Osteocyte (in vitro differentiated cells): ENCODE results near the gene NAA20. TPM values are rescaled to one million over a fixed set of nuclear protein-coding genes. Genes with fewer than 3 reads are reported as not detected.

Experiments
- DNase-seq: peaks from one replicate; pipeline ENCODE4 v3.0.0; 2021; ENCODE audit warnings: mixed read lengths; ENCODE audit not compliant: unreplicated experiment; ENCODE audit errors: extremely low spot score
- H3K27ac Mint-ChIP-seq: one replicate; pipeline ENCODE4 v1.8.0; 2021; ENCODE audit warnings: mild to moderate bottlenecking, mixed read lengths; ENCODE audit not compliant: unreplicated experiment
- H3K27me3 Mint-ChIP-seq: one replicate; pipeline ENCODE4 v1.8.0; 2021; ENCODE audit warnings: mixed read lengths; ENCODE audit not compliant: unreplicated experiment
- H3K36me3 Mint-ChIP-seq: one replicate; pipeline ENCODE4 v1.8.0; 2021; ENCODE audit warnings: mixed read lengths; ENCODE audit not compliant: unreplicated experiment
- H3K4me1 Mint-ChIP-seq: one replicate; pipeline ENCODE4 v1.8.0; 2021; ENCODE audit warnings: mixed read lengths; ENCODE audit not compliant: unreplicated experiment
- H3K4me3 Mint-ChIP-seq: one replicate; pipeline ENCODE4 v1.8.0; 2021; ENCODE audit warnings: mild to moderate bottlenecking, moderate library complexity, mixed read lengths; ENCODE audit not compliant: unreplicated experiment
- H3K9me3 Mint-ChIP-seq: one replicate; pipeline ENCODE4 v1.8.0; 2021; ENCODE audit warnings: mixed read lengths; ENCODE audit not compliant: unreplicated experiment
- total RNA-seq: library from RNA; stranded (reverse); gene quantifications from 2 replicates; pipeline ENCODE4 v1.2.1, GENCODE V29; 2021
- TF ChIP-seq, protein P1 (sequence below): fragments of 200-600 bp; sonication (generic); IDR thresholded peaks from 2 replicates; pipeline ENCODE4 v1.5.0; 2021; ENCODE audit warnings: antibody characterized with exemption, mild to moderate bottlenecking, moderate library complexity

The NAA20 gene
- total RNA-seq, 1 donor from 2014 or later, result 49.6 TPM

GRCh38 chr20:19978511-19979210 is 38.5 kb upstream of the NAA20 start:
- Mint-ChIP-seq H3K4me3 (no peak overlapping the region), H3K9me3 (no peaks in the 10 kb centered on the region), H3K27ac (peak overlapping the region; percentile 62), H3K36me3 (peaks cover 6% of the 10 kb centered on the region), H3K4me1 (peaks cover 76% of the 10 kb centered on the region), H3K27me3 (no peaks in the 10 kb centered on the region)
- TF ChIP-seq, protein P1, sequence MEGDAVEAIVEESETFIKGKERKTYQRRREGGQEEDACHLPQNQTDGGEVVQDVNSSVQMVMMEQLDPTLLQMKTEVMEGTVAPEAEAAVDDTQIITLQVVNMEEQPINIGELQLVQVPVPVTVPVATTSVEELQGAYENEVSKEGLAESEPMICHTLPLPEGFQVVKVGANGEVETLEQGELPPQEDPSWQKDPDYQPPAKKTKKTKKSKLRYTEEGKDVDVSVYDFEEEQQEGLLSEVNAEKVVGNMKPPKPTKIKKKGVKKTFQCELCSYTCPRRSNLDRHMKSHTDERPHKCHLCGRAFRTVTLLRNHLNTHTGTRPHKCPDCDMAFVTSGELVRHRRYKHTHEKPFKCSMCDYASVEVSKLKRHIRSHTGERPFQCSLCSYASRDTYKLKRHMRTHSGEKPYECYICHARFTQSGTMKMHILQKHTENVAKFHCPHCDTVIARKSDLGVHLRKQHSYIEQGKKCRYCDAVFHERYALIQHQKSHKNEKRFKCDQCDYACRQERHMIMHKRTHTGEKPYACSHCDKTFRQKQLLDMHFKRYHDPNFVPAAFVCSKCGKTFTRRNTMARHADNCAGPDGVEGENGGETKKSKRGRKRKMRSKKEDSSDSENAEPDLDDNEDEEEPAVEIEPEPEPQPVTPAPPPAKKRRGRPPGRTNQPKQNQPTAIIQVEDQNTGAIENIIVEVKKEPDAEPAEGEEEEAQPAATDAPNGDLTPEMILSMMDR, result no peak
- no peak for DNase-seq

DNA sequence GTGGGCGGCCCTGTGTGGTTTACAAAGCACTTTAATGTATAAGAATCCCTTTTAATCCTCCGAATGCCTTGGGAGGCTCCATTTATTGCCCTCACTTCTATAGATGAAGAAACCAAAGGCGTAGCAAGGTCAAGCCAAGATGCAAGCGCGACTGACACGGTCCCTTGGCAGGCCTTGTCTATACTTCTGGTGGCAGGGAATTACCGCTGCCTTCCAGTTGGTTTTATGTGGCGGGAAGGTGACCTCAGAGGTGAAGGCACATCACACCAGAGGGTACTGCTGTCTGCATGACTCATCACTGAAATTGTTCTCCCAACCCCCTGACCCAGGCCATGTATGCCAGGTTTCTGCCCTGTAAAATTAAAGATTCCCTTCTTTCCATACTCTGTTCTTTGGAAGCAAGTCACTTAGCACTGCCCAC is 36.1 kb upstream of the NAA20 start:
- TF ChIP-seq, protein P1, result no peak
- Mint-ChIP-seq H3K4me1 (peaks cover 55% of the 10 kb centered on the region), H3K36me3 (peaks cover 6% of the 10 kb centered on the region), H3K27ac (peak overlapping the region; percentile 20), H3K27me3 (no peaks in the 10 kb centered on the region), H3K4me3 (no peak overlapping the region), H3K9me3 (no peaks in the 10 kb centered on the region)
- no peak for DNase-seq

DNA sequence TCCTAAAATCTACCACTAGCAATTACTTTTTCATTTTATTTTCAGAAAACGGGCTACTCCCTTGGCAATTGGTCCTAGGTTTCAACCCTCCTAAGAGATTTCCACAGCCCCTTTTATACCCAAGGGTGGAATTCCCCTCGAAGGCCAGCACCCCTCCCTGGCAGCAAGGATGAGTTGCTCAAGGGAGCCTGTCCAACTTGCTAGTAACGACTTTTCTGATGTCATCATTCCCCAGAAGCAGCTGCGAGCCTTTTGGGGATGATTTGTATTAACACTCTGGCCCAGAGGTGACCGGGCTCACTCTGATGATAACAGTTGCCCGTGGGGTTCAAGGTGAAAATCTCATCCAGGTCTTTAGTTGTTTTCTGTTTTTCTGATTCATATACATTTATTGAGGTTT is 30.7 kb upstream of the NAA20 start:
- Mint-ChIP-seq H3K27ac (no peak overlapping the region), H3K4me3 (no peak overlapping the region), H3K4me1 (peaks cover 26% of the 10 kb centered on the region), H3K36me3 (peaks cover 3% of the 10 kb centered on the region), H3K9me3 (no peaks in the 10 kb centered on the region), H3K27me3 (no peaks in the 10 kb centered on the region)
- DNase-seq, result no peak
- TF ChIP-seq, protein P1, result no peak

- Mint-ChIP-seq H3K27me3 (no peaks in the 10 kb centered on the region), H3K4me1 (peaks cover 27% of the 10 kb centered on the region)
These were observed 30.1 kb upstream of the NAA20 start for GRCh38 chr20:19987046-19987445.

DNA sequence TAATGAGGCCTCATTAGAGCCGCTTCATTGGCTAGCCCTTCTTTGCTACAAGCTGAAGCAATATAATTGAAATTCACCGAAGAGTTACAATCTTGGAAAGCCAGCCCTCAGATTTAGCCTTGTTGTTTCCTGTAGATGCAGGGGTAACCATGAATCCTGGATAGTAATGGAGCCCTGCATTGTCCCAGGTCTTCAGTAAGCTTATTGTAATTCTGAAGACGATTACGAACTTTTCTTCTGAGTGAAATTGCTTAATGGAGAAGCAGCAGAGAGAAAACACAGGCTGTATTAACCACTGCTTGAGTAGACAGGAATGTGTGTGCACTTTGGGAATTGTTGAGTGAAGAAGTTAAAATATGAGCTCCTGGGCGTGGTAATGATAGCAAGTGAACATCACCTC is 26.3 kb upstream of the NAA20 start:
- TF ChIP-seq, protein P1, result no peak
- Mint-ChIP-seq H3K27ac (peak overlapping the region; percentile 98), H3K4me3 (no peak overlapping the region), H3K27me3 (no peaks in the 10 kb centered on the region), H3K4me1 (peaks cover 61% of the 10 kb centered on the region), H3K36me3 (peaks cover 3% of the 10 kb centered on the region), H3K9me3 (no peaks in the 10 kb centered on the region)
- DNase-seq, result no peak

More at GRCh38 chr20:19987046-19987445, 30.1 kb upstream of the NAA20 start:
- no peak for DNase-seq
- H3K4me3 Mint-ChIP-seq, result no peak overlapping the region
- TF ChIP-seq, protein P1, result no peak
- H3K36me3 Mint-ChIP-seq, result peaks cover 3% of the 10 kb centered on the region
- no peak overlapping the region for H3K27ac Mint-ChIP-seq
- H3K9me3 Mint-ChIP-seq, result no peaks in the 10 kb centered on the region
